Stimulated activated CD4-positive, alpha-beta T cell treated with anti-CD3 and anti-CD28 coated beads, Interleukin-2, amount 100 ng/mL, for 48 hours (primary cell): ENCODE data around the gene GOLGA8S.
"Not testable (repeated sequence)": the region's sequence is repeated elsewhere in the genome, so short reads cannot be mapped to it uniquely, and the experiment has no call there.

Experiments
- DNase-seq, 2 donors: peaks; one replicate each; pipeline ENCODE4 v3.0.0-alpha.2; 2020

GOLGA8S gene

GRCh38 chr15:23354448-23354847 lies at the start of gene GOLGA8S:
GOLGA8S (plus strand) TSS chr15:23354748; CDS start chr15:23354810, 62 bp downstream.
- not testable (repeated sequence) for DNase-seq

GRCh38 chr15:23304805-23305204 lies 49.7 kb upstream of the GOLGA8S start:
- DNase-seq, result not testable (repeated sequence)

GRCh38 chr15:23305921-23306320 lies 48.6 kb upstream of the GOLGA8S start:
- DNase-seq, result not testable (repeated sequence)

- DNase-seq, result not testable (repeated sequence)
Measured at GRCh38 chr15:23311233-23311632, 43.3 kb upstream of the GOLGA8S start.

GRCh38 chr15:23334096-23334495 lies 20.5 kb upstream of the GOLGA8S start, which contains the start of gene GOLGA6L26:
GOLGA6L26 (minus strand) TSS chr15:23334196; CDS start chr15:23334135, 61 bp downstream.
- DNase-seq, result not testable (repeated sequence)

- DNase-seq, result not testable (repeated sequence)
Measured at GRCh38 chr15:23362622-23363021, 8.1 kb downstream of the GOLGA8S start.

- not testable (repeated sequence) for DNase-seq
Measured at GRCh38 chr15:23364261-23364660, 9.7 kb downstream of the GOLGA8S start.

GRCh38 chr15:23370578-23370977 lies 16.0 kb downstream of the GOLGA8S start:
- no peak for DNase-seq

GRCh38 chr15:23371134-23371533 lies 16.6 kb downstream of the GOLGA8S start:
- DNase-seq, result not testable (repeated sequence)

GRCh38 chr15:23371868-23372267 lies 17.3 kb downstream of the GOLGA8S start:
- DNase-seq, result not testable (repeated sequence)

GRCh38 chr15:23372284-23372683 lies 17.7 kb downstream of the GOLGA8S start:
- no peak for DNase-seq

- DNase-seq, result not testable (repeated sequence)
Measured at GRCh38 chr15:23372891-23373600, 18.5 kb downstream of the GOLGA8S start.

- not testable (repeated sequence) for DNase-seq
Measured at GRCh38 chr15:23374226-23374625, 19.7 kb downstream of the GOLGA8S start.

- DNase-seq, result not testable (repeated sequence)
Measured at GRCh38 chr15:23378946-23379345, 24.4 kb downstream of the GOLGA8S start.

GRCh38 chr15:23380700-23381099 lies 26.2 kb downstream of the GOLGA8S start:
- not testable (repeated sequence) for DNase-seq

GRCh38 chr15:23381192-23381591 lies 26.6 kb downstream of the GOLGA8S start:
- DNase-seq, result not testable (repeated sequence)

- no peak for DNase-seq
Measured at GRCh38 chr15:23384371-23384770, 29.8 kb downstream of the GOLGA8S start.

- DNase-seq, result no peak
Measured at GRCh38 chr15:23385886-23386430, 31.4 kb downstream of the GOLGA8S start.

- DNase-seq, result no peak
Measured at GRCh38 chr15:23387621-23388190, 33.2 kb downstream of the GOLGA8S start.

- DNase-seq, result no peak
Measured at GRCh38 chr15:23395030-23395692, 40.6 kb downstream of the GOLGA8S start.

GRCh38 chr15:23395832-23396231 lies 41.3 kb downstream of the GOLGA8S start:
- no peak for DNase-seq

GRCh38 chr15:23397779-23398178 lies 43.2 kb downstream of the GOLGA8S start:
- no peak for DNase-seq

- not testable (repeated sequence) for DNase-seq
Measured at GRCh38 chr15:23398357-23398756, 43.8 kb downstream of the GOLGA8S start.
